Activated T-helper 1 cell treated with anti-CD3 and anti-CD28 coated beads, Interleukin-2, amount 50 U/mL, for 16 hours (primary cell): ENCODE data around the gene PSMD8.
A peak's percentile ranks its signal among the peaks of the same experiment; 100 is the strongest.
"Not testable (repeated sequence)": the region's sequence is repeated elsewhere in the genome, so short reads cannot be mapped to it uniquely, and the experiment has no call there.

ENCODE experiments used
- DNase-seq, 2 donors: peaks; one replicate each; pipeline ENCODE4 v3.0.0-alpha.2; 2020; ENCODE audit warnings: low read depth in 1 of 2, low spot score in 1 of 2

PSMD8 gene

GRCh38 chr19:38409631-38410133, 35.3 kb downstream of the PSMD8 start:
- DNase-seq: no peak

GRCh38 chr19:38410407-38410806, 36.0 kb downstream of the PSMD8 start:
- not testable (repeated sequence) for DNase-seq

- DNase-seq: no peak
Observed at GRCh38 chr19:38411041-38411712, 36.8 kb downstream of the PSMD8 start.

- DNase-seq: not testable (repeated sequence)
Observed at GRCh38 chr19:38411898-38412297, 37.5 kb downstream of the PSMD8 start.

GRCh38 chr19:38412491-38412890, 38.1 kb downstream of the PSMD8 start:
- DNase-seq: no peak

- no peak for DNase-seq
Observed at GRCh38 chr19:38412961-38413360, 38.6 kb downstream of the PSMD8 start.

GRCh38 chr19:38413416-38413815, 39.0 kb downstream of the PSMD8 start:
- DNase-seq: no peak

GRCh38 chr19:38417146-38417543, 42.8 kb downstream of the PSMD8 start:
- no peak for DNase-seq

- DNase-seq: peak in 1 of 2 donors; percentile 30
Observed at GRCh38 chr19:38417544-38418506, 43.5 kb downstream of the PSMD8 start.

GRCh38 chr19:38420935-38421334, 46.6 kb downstream of the PSMD8 start:
- DNase-seq: no peak

GRCh38 chr19:38421856-38422255, 47.5 kb downstream of the PSMD8 start:
- DNase-seq: no peak

GRCh38 chr19:38422438-38422837, 48.1 kb downstream of the PSMD8 start:
- no peak for DNase-seq

- DNase-seq: no peak
Observed at GRCh38 chr19:38424272-38424671, 49.9 kb downstream of the PSMD8 start.

GRCh38 chr19:38425222-38425809, 50.9 kb downstream of the PSMD8 start:
- DNase-seq: no peak

- DNase-seq: peak in 1 of 2 donors; percentile 26
Observed at GRCh38 chr19:38425810-38426466, 51.6 kb downstream of the PSMD8 start, which contains the start of gene RASGRP4. TSS of gene RASGRP4 (minus strand) at chr19:38426219. CDS start at chr19:38426091, 128 bp downstream.

GRCh38 chr19:38427035-38427677, 52.8 kb downstream of the PSMD8 start:
- DNase-seq: peak in 1 of 2 donors; percentile 36

GRCh38 chr19:38429055-38429810, 54.9 kb downstream of the PSMD8 start:
- DNase-seq: peak in 1 of 2 donors; percentile 19

- DNase-seq: no peak
Observed at GRCh38 chr19:38429811-38430156, 55.4 kb downstream of the PSMD8 start.

- no peak for DNase-seq
Observed at GRCh38 chr19:38430931-38431330, 56.6 kb downstream of the PSMD8 start.

GRCh38 chr19:38433268-38433733, 58.9 kb downstream of the PSMD8 start, which contains the start of gene RYR1:
TSS of gene RYR1 (plus strand) at chr19:38433691. CDS start at chr19:38433830, 139 bp downstream.
- DNase-seq: no peak
